H1 (cell line): Measurements from ENCODE around the gene LYRM7. TPM values are rescaled to one million over a fixed set of nuclear protein-coding genes. Genes with fewer than 3 reads are reported as not detected.

ENCODE experiments used
- CTCF ChIA-PET: fragments of 300-600 bp; sonication (Branson Sonifier 250); formaldehyde crosslinking; loops from one replicate; lab custom pipeline; 2021; ENCODE audit not compliant: partially characterized antibody; lab: Charles Lee
- POLR2A ChIA-PET: fragments of 300-600 bp; sonication (Branson Sonifier 250); formaldehyde crosslinking; loops from one replicate; lab custom pipeline; 2021; ENCODE audit warnings: inconsistent platforms; ENCODE audit not compliant: partially characterized antibody; lab: Charles Lee
- DNase-seq, 2 experiments: peaks; one replicate each; pipeline versions ENCODE4 v3.0.0 to v3.0.0-alpha.2; 2010 to 2022; ENCODE audit warnings: low spot score in 2 of 2, low read depth in 1 of 2, mixed read lengths in 1 of 2
- FAIRE-seq: peaks from 2 replicates; lab custom pipeline; 2011; peaks lifted over from hg19 to GRCh38; lab: Jason Lieb, UNC
- H2AFZ ChIP-seq: 2 replicates; pipeline ENCODE4 v1.8.1; 2012; ENCODE audit warnings: low read length, inconsistent platforms
- H2AK5ac ChIP-seq: 2 replicates; pipeline ENCODE4 v1.6.1; 2013; ENCODE audit warnings: low read depth, low read length
- H2BK120ac ChIP-seq: replicated peaks from 2 replicates; pipeline ENCODE3; 2013; ENCODE audit warnings: low read depth, low read length, inconsistent platforms
- H2BK12ac ChIP-seq: 2 replicates; pipeline ENCODE4 v1.6.1; 2013; ENCODE audit warnings: low read depth, low read length
- H2BK15ac ChIP-seq: 2 replicates; pipeline ENCODE4 v1.6.1; 2013; ENCODE audit warnings: low read length
- H2BK20ac ChIP-seq: 2 replicates; pipeline ENCODE4 v1.6.1; 2013; ENCODE audit warnings: low read length
- H2BK5ac ChIP-seq: 2 replicates; pipeline ENCODE4 v1.6.1; 2013; ENCODE audit warnings: low read depth, low read length
- H3K14ac ChIP-seq: 2 replicates; pipeline ENCODE4 v1.6.1; 2013; ENCODE audit warnings: inconsistent platforms; ENCODE audit not compliant: insufficient read length
- H3K18ac ChIP-seq: 2 replicates; pipeline ENCODE4 v1.6.1; 2013; ENCODE audit warnings: low read length; ENCODE audit errors: extremely low read depth
- H3K23ac ChIP-seq: 2 replicates; pipeline ENCODE4 v1.6.1; 2013; ENCODE audit warnings: inconsistent platforms; ENCODE audit not compliant: insufficient read length
- H3K23me2 ChIP-seq: 2 replicates; pipeline ENCODE4 v1.6.1; 2013; ENCODE audit warnings: low read depth, low read length
- H3K27ac ChIP-seq: 2 replicates; pipeline ENCODE4 v1.6.1; 2011; ENCODE audit warnings: low read depth, low read length, inconsistent platforms
- H3K27me3 ChIP-seq, 4 experiments: replicated peaks in 1 of 4; 1 replicate in 1 of 4; 2 replicates in 3 of 4; pipeline versions ENCODE4 v1.6.1 to v1.8.1; 2011 to 2013; ENCODE audit warnings: low read length in 3 of 4, mild to moderate bottlenecking in 3 of 4, inconsistent platforms in 2 of 4, mixed read lengths in 2 of 4, moderate library complexity in 1 of 4; ENCODE audit not compliant: control insufficient read depth in 3 of 4, insufficient read depth in 3 of 4; ENCODE audit errors: extremely low read depth in 1 of 4
- H3K36me3 ChIP-seq, 4 experiments: 2 replicates each; pipeline versions ENCODE4 v1.6.1 to v1.8.1; 2011 to 2013; ENCODE audit warnings: mild to moderate bottlenecking in 4 of 4, low read length in 3 of 4, moderate library complexity in 2 of 4, control low read depth in 1 of 4, inconsistent platforms in 1 of 4; ENCODE audit not compliant: insufficient read depth in 4 of 4, control insufficient read depth in 2 of 4
- H3K4ac ChIP-seq: replicated peaks from 2 replicates; pipeline ENCODE3; 2013; ENCODE audit warnings: low read length, low read depth, mixed read lengths, inconsistent platforms; ENCODE audit not compliant: insufficient read length
- H3K4me1 ChIP-seq, 4 experiments: replicated peaks in 1 of 4; 1 replicate in 1 of 4; 2 replicates in 3 of 4; pipeline versions ENCODE4 v1.6.1 to v1.8.1; 2011 to 2013; ENCODE audit warnings: low read length in 3 of 4, inconsistent platforms in 2 of 4, mixed read lengths in 1 of 4; ENCODE audit not compliant: insufficient read depth in 4 of 4, control insufficient read depth in 3 of 4
- H3K4me2 ChIP-seq, 2 experiments: 2 replicates each; pipeline versions ENCODE4 v1.6.1 to v1.8.1; 2011 to 2013; ENCODE audit warnings: low read depth in 2 of 2, low read length in 2 of 2, control low read depth in 1 of 2, inconsistent platforms in 1 of 2, mild to moderate bottlenecking in 1 of 2; ENCODE audit not compliant: insufficient read depth in 1 of 2
- H3K4me3 ChIP-seq, 4 experiments: fragments of 200-600, 300-600 bp in 1 of 4; sonication (generic), shearing (Covaris generic), sonication (Bioruptor Twin) in 1 of 4; 2 replicates each; pipeline versions ENCODE4 v1.5.1 to v1.8.1; 2011 to 2016; ENCODE audit warnings: low read length in 4 of 4, low read depth in 3 of 4, control low read depth in 2 of 4, inconsistent platforms in 2 of 4, mild to moderate bottlenecking in 2 of 4, mixed read lengths in 1 of 4, moderate library complexity in 1 of 4; ENCODE audit not compliant: insufficient read depth in 2 of 4; ENCODE audit errors: extremely low read depth in 1 of 4
- H3K56ac ChIP-seq: replicated peaks from 2 replicates; pipeline ENCODE3; 2013; ENCODE audit warnings: low read depth, mild to moderate bottlenecking, mixed read lengths, low read length, inconsistent platforms; ENCODE audit not compliant: insufficient read length
- H3K79me1 ChIP-seq: 2 replicates; pipeline ENCODE4 v1.6.1; 2013; ENCODE audit warnings: low read depth, low read length, control low read depth
- H3K79me2 ChIP-seq, 2 experiments: 2 replicates each; pipeline versions ENCODE4 v1.6.1 to v1.8.1; 2012 to 2013; ENCODE audit warnings: low read length in 2 of 2, mild to moderate bottlenecking in 2 of 2, inconsistent platforms in 1 of 2; ENCODE audit not compliant: insufficient read depth in 2 of 2, control insufficient read depth in 1 of 2
- H3K9ac ChIP-seq, 4 experiments: replicated peaks in 1 of 4; 1 replicate in 1 of 4; 2 replicates in 3 of 4; pipeline versions ENCODE4 v1.6.1 to v1.8.1; 2011 to 2013; ENCODE audit warnings: low read depth in 3 of 4, low read length in 3 of 4, control low read depth in 2 of 4, mild to moderate bottlenecking in 2 of 4, moderate library complexity in 2 of 4, inconsistent platforms in 1 of 4; ENCODE audit errors: extremely low read depth in 1 of 4
- H3K9me3 ChIP-seq, 2 experiments: 2 replicates each; pipeline versions ENCODE4 v1.6.1 to v1.8.1; 2012 to 2013; ENCODE audit warnings: mild to moderate bottlenecking in 2 of 2, moderate library complexity in 2 of 2, control low read depth in 1 of 2, inconsistent platforms in 1 of 2, low read depth in 1 of 2, low read length in 1 of 2, mixed read lengths in 1 of 2; ENCODE audit not compliant: insufficient read depth in 2 of 2
- H4K20me1 ChIP-seq, 2 experiments: replicated peaks in 1 of 2; 2 replicates each; pipeline versions ENCODE3 to v1.8.1; 2011 to 2013; ENCODE audit warnings: inconsistent platforms in 2 of 2, low read length in 2 of 2, mild to moderate bottlenecking in 1 of 2; ENCODE audit not compliant: insufficient read depth in 2 of 2, control insufficient read depth in 1 of 2
- H4K5ac ChIP-seq: 2 replicates; pipeline ENCODE4 v1.6.1; 2013; ENCODE audit warnings: low read length, low read depth, mixed read lengths, inconsistent platforms; ENCODE audit not compliant: insufficient read length
- H4K8ac ChIP-seq: 2 replicates; pipeline ENCODE4 v1.8.0; 2013; ENCODE audit warnings: mild to moderate bottlenecking, moderate library complexity, low read length, inconsistent platforms; ENCODE audit not compliant: insufficient read depth; ENCODE audit errors: extremely low read depth
- H4K91ac ChIP-seq: replicated peaks from 2 replicates; pipeline ENCODE3; 2013; ENCODE audit warnings: low read length, mixed read lengths, inconsistent platforms; ENCODE audit not compliant: insufficient read length
- ASH2L ChIP-seq: fragments of 200-600, 300-600 bp; sonication (generic); IDR thresholded peaks from one replicate; pipeline ENCODE4 v1.7.1; 2017; ENCODE audit warnings: low read length
- BACH1 ChIP-seq: IDR thresholded peaks from 2 replicates; pipeline ENCODE4 v1.6.1; 2012; ENCODE audit warnings: low read length, improper control_type of control experiment
- EGR1 ChIP-seq: IDR thresholded peaks from 2 replicates; pipeline ENCODE4 v1.6.1; 2011; ENCODE audit warnings: low read depth, low read length, borderline replicate concordance
- FOSL1 ChIP-seq: IDR thresholded peaks from 2 replicates; pipeline ENCODE4 v1.6.1; 2011; ENCODE audit warnings: mild to moderate bottlenecking, low read depth, low read length, moderate library complexity; ENCODE audit not compliant: insufficient read depth
- JUND ChIP-seq: IDR thresholded peaks from 2 replicates; pipeline ENCODE4 v1.6.1; 2011; ENCODE audit warnings: mild to moderate bottlenecking, improper control_type of control experiment, low read length
- MAFK ChIP-seq: IDR thresholded peaks from 2 replicates; pipeline ENCODE4 v1.6.1; 2012; ENCODE audit warnings: low read depth, mild to moderate bottlenecking, improper control_type of control experiment, low read length
- MAX ChIP-seq: IDR thresholded peaks from 2 replicates; pipeline ENCODE4 v1.6.1; 2012; ENCODE audit warnings: inconsistent platforms
- POLR2AphosphoS5 ChIP-seq: IDR thresholded peaks from 2 replicates; pipeline ENCODE4 v1.6.1; 2011; ENCODE audit warnings: low read depth, low read length
- RAD21 ChIP-seq, 2 experiments: IDR thresholded peaks in 1 of 2; conservative IDR thresholded peaks in 1 of 2; 2 replicates each; pipeline ENCODE4 v1.6.1; 2011; ENCODE audit warnings: low read depth in 2 of 2, low read length in 2 of 2, improper control_type of control experiment in 1 of 2, inconsistent platforms in 1 of 2, mild to moderate bottlenecking in 1 of 2, moderate library complexity in 1 of 2
- RFX5 ChIP-seq: IDR thresholded peaks from 2 replicates; pipeline ENCODE4 v1.6.1; 2011; ENCODE audit warnings: low read depth, low read length, improper control_type of control experiment, borderline replicate concordance
- SIRT6 ChIP-seq: IDR thresholded peaks from one replicate; pipeline ENCODE4 v1.7.1; 2012; ENCODE audit warnings: low read length, inconsistent platforms
- TBP ChIP-seq: IDR thresholded peaks from 2 replicates; pipeline ENCODE4 v1.6.1; 2011; ENCODE audit warnings: low read depth, low read length, improper control_type of control experiment
- YY1 ChIP-seq: IDR thresholded peaks from 2 replicates; pipeline ENCODE4 v1.6.1; 2011; ENCODE audit warnings: low read depth, mild to moderate bottlenecking, low read length
- WGBS, 2 experiments: shearing (Covaris generic) in 1 of 2; methylation state at CpG; one replicate each; pipeline versions ENCODE4 v1.1.6 to v1.1.7; 2013 to 2015; ENCODE audit warnings: low lambda C conversion rate in 2 of 2, mixed read lengths in 2 of 2, inconsistent platforms in 1 of 2, low coverage in 1 of 2, missing lambda C conversion rate in 1 of 2; ENCODE audit not compliant: insufficient replicate concordance in 2 of 2, insufficient coverage in 1 of 2, insufficient read length in 1 of 2; ENCODE audit errors: extremely low coverage in 1 of 2, missing lambda C conversion rate in 1 of 2; 5-methylcytosine and 5-hydroxymethylcytosine counted together
- polyA plus RNA-seq, 7 experiments: library from polyadenylated mRNA; depleted of rRNA in 3 of 7; stranded (reverse) in 5 of 7; unstranded in 2 of 7; fragments of >200 nt in 5 of 7; fragments of 200-250 nt in 2 of 7; gene quantifications; 1 replicate in 5 of 7; 2 replicates in 1 of 7; 4 replicates in 1 of 7; pipeline versions ENCODE4 v1.2.1 to v1.2.3, GENCODE V29; 2011 to 2013; ENCODE audit warnings: missing spikeins in 2 of 7, mixed read lengths in 2 of 7
- total RNA-seq: library from RNA; stranded (reverse); fragmentation: NEBNext Ultra II Directional; extraction: Animal tissue kit (Norgen Biotek cat#: 25700); gene quantifications from 2 replicates; pipeline ENCODE4 v1.2.1, GENCODE V29; 2021

LYRM7 gene
- total and polyA plus RNA-seq, 2 of the 8 experiments (the other 6 are each of a cell fraction or from before 2014, with no cell fraction given) = 1.9 to 12.6 TPM

DNA sequence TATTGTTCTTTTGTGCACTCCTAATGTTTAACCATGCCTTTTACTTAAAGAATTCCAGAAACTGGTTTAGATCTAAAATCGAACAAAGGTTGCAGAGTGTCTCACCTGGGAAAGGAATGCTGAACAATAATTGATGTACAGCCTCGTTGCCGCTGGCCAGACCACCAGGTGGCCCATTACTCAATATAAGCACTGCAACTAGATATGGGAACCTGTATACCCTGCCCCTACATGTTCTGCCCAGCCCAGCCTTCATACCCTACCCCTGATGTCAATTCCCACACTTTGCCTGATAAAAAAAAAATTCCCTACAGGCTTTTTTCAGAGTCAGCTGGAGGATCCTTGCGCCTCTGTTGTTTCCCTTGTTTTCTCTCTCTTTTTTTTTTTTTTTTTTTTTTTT is 19.5 kb upstream of the LYRM7 start:
- Histone ChIP-seq H4K91ac (no peak overlapping the region), H3K4me1 (peaks cover 0 to 2% (median 0%) of the 10 kb centered on the region in 4 experiments; a peak in 1 of 7 replicates), H3K27ac (no peak overlapping the region), H2BK5ac (no peak overlapping the region), H2BK12ac (no peak overlapping the region), H4K5ac (no peak overlapping the region), H2AK5ac (no peak overlapping the region), H3K18ac (no peak overlapping the region), H3K79me2 (no peaks in the 10 kb centered on the region), H3K23me2 (no peaks in the 10 kb centered on the region), H2BK20ac (no peak overlapping the region), H3K4ac (no peak overlapping the region), H3K9ac (no peak overlapping the region), H3K4me3 (no peak overlapping the region), H2AFZ (no peak overlapping the region), H3K79me1 (no peaks in the 10 kb centered on the region), H3K27me3 (no peaks in the 10 kb centered on the region), H4K8ac (no peak overlapping the region), H2BK120ac (no peak overlapping the region), H3K9me3 (no peaks in the 10 kb centered on the region), H3K56ac (no peak overlapping the region), H3K23ac (no peak overlapping the region), H3K36me3 (no peaks in the 10 kb centered on the region)
- WGBS, 2 experiments = 89% methylated on average over 4 of the region's 4 CpGs; no CpG with 5 or more reads in 1 of the 2 experiments
- CTCF ChIA-PET = no interaction called here
- FAIRE-seq (no peak), DNase-seq (no peak)
- POLR2A ChIA-PET = interaction anchor here (0.9 kb wide), 1 partner anchor 17 kb away, joined by 3 read pairs; no protein-coding TSS in a partner anchor
- TF ChIP-seq TBP (no peak), SIRT6 (no peak), RFX5 (no peak), ASH2L (no peak), JUND (no peak), RAD21 (IDR thresholded peaks at IDR 0.05 in 1 of 2, conservative IDR thresholded peaks at IDR 0.05 in 1 of 2; ENCODE audit: low read depth in 2 of 2, low read length in 2 of 2) (no peak), FOSL1 (no peak), MAFK (no peak), EGR1 (no peak), MAX (no peak), BACH1 (no peak), POLR2AphosphoS5 (no peak), YY1 (no peak)
- TF ChIP-seq, all 59 proteins: peak for 0
- no peaks in the 10 kb centered on the region for H4K20me1 ChIP-seq
- H3K14ac ChIP-seq = no peak overlapping the region
- H3K4me2 ChIP-seq = no peak overlapping the region
- H2BK15ac ChIP-seq = no peak overlapping the region
